ENCODE measurements around the gene DPP7.
"Not testable (repeated sequence)": the region's sequence is repeated elsewhere in the genome, so short reads cannot be mapped to it uniquely, and the experiment has no call there.

Gene DPP7

GRCh38 chr9:137070906-137071275, 43.6 kb downstream of the DPP7 start:
- DNase-seq (ENCODE audit: low spot score), result no peak

- DNase-seq (ENCODE audit: low spot score), result peak; percentile 94
These were observed 44.2 kb downstream of the DPP7 start, which contains the start of gene SAPCD2 for GRCh38 chr9:137070201-137070905. Gene SAPCD2, minus strand, starts transcription at chr9:137070557. Its CDS starts 97 bp downstream, at chr9:137070460.

GRCh38 chr9:137069508-137070091, 44.9 kb downstream of the DPP7 start:
- DNase-seq (ENCODE audit: low spot score), result peak; percentile 66

GRCh38 chr9:137068539-137069507, 45.7 kb downstream of the DPP7 start:
- no peak for DNase-seq (ENCODE audit: low spot score)

GRCh38 chr9:137067860-137068538, 46.5 kb downstream of the DPP7 start:
- peak; percentile 86 for DNase-seq (ENCODE audit: low spot score)

GRCh38 chr9:137066096-137066861, 48.3 kb downstream of the DPP7 start:
- DNase-seq (ENCODE audit: low spot score), result no peak

GRCh38 chr9:137065336-137065967, 49.1 kb downstream of the DPP7 start:
- DNase-seq (ENCODE audit: low spot score), result no peak

- no peak for DNase-seq (ENCODE audit: low spot score)
These were observed 49.7 kb downstream of the DPP7 start for GRCh38 chr9:137064880-137065164.

GRCh38 chr9:137064027-137064879, 50.3 kb downstream of the DPP7 start:
- DNase-seq (ENCODE audit: low spot score), result peak; percentile 78

- no peak for DNase-seq (ENCODE audit: low spot score)
These were observed 51.1 kb downstream of the DPP7 start for GRCh38 chr9:137063311-137064026.

GRCh38 chr9:137062798-137063197, 51.7 kb downstream of the DPP7 start:
- DNase-seq (ENCODE audit: low spot score), result not testable (repeated sequence)

- no peak for DNase-seq (ENCODE audit: low spot score)
These were observed 52.1 kb downstream of the DPP7 start for GRCh38 chr9:137062384-137062783.

Measured in D341Med (cell line).